GM23338 (cell line): ENCODE data around the gene FNDC3B. TPM values are rescaled to one million over a fixed set of nuclear protein-coding genes. Genes with fewer than 3 reads are reported as not detected.

ENCODE experiments used
- ATAC-seq: fragments of 200-7000 bp; cut with Tn5 transposase; 3 replicates; pipeline ENCODE4 v1.9.1; 2020
- DNase-seq: peaks from one replicate; pipeline ENCODE4 v3.0.0-alpha.2; 2015; ENCODE audit warnings: low spot score
- H2AFZ ChIP-seq: fragments of 200-600 bp; sonication (generic); 2 replicates; pipeline ENCODE4 v1.8.0; 2016; ENCODE audit warnings: antibody characterized with exemption, mild to moderate bottlenecking, moderate library complexity
- H3F3A ChIP-seq: fragments of 200-600 bp; sonication (generic); replicated peaks from 2 replicates; pipeline ENCODE4 v1.8.0; 2017; ENCODE audit warnings: antibody characterized with exemption, mixed run types, low read depth
- H3K27ac ChIP-seq: fragments of 200-600 bp; sonication (generic); 2 replicates; pipeline ENCODE4 v1.6.1; 2016; ENCODE audit warnings: low read depth
- H3K27me3 ChIP-seq: fragments of 200-600 bp; sonication (generic); 2 replicates; pipeline ENCODE4 v1.8.0; 2016; ENCODE audit warnings: mild to moderate bottlenecking, mixed run types, moderate library complexity; ENCODE audit not compliant: insufficient read depth
- H3K36me3 ChIP-seq: fragments of 200-600 bp; sonication (generic); 2 replicates; pipeline ENCODE4 v1.8.0; 2016; ENCODE audit warnings: mild to moderate bottlenecking; ENCODE audit not compliant: insufficient read depth
- H3K4me1 ChIP-seq: fragments of 200-600 bp; sonication (generic); 2 replicates; pipeline ENCODE4 v1.8.0; 2016; ENCODE audit warnings: mild to moderate bottlenecking, moderate library complexity; ENCODE audit not compliant: insufficient read depth
- H3K4me2 ChIP-seq: fragments of 200-600 bp; sonication (generic); 2 replicates; pipeline ENCODE4 v1.7.1; 2017; ENCODE audit warnings: mixed run types
- H3K4me3 ChIP-seq: fragments of 200-600 bp; sonication (generic); 2 replicates; pipeline ENCODE4 v1.6.1; 2016; ENCODE audit warnings: mixed run types
- H3K79me2 ChIP-seq: fragments of 200-600 bp; sonication (generic); replicated peaks from 2 replicates; pipeline ENCODE4 v1.8.0; 2017; ENCODE audit warnings: mild to moderate bottlenecking; ENCODE audit not compliant: insufficient read depth
- H3K9me2 ChIP-seq: fragments of 200-600 bp; sonication (generic); 2 replicates; pipeline ENCODE4 v1.8.0; 2017; ENCODE audit not compliant: insufficient read depth
- H4K20me1 ChIP-seq: fragments of 200-600 bp; sonication (generic); replicated peaks from 2 replicates; pipeline ENCODE4 v1.8.0; 2017; ENCODE audit warnings: mild to moderate bottlenecking; ENCODE audit not compliant: insufficient read depth
- H3K27ac Mint-ChIP-seq: 2 replicates; pipeline ENCODE4 v1.8.0; 2020; ENCODE audit warnings: inconsistent platforms, mild to moderate bottlenecking, moderate library complexity, mixed read lengths
- H3K27me3 Mint-ChIP-seq: 3 replicates; pipeline ENCODE4 v1.8.0; 2022; ENCODE audit warnings: low read depth, mild to moderate bottlenecking, moderate library complexity, mixed read lengths, inconsistent platforms; ENCODE audit not compliant: insufficient read depth, poor library complexity
- H3K36me3 Mint-ChIP-seq: 3 replicates; pipeline ENCODE4 v1.8.0; 2021; ENCODE audit warnings: low read depth, mild to moderate bottlenecking, inconsistent platforms, moderate library complexity, mixed read lengths
- H3K4me1 Mint-ChIP-seq: 3 replicates; pipeline ENCODE4 v1.8.0; 2020; ENCODE audit warnings: mild to moderate bottlenecking, inconsistent platforms, mixed read lengths
- H3K4me3 Mint-ChIP-seq: 3 replicates; pipeline ENCODE4 v1.8.0; 2021; ENCODE audit warnings: moderate library complexity, mild to moderate bottlenecking, inconsistent platforms, mixed read lengths
- H3K9me3 Mint-ChIP-seq: 3 replicates; pipeline ENCODE4 v1.8.0; 2020; ENCODE audit warnings: moderate library complexity, mild to moderate bottlenecking, inconsistent platforms, mixed read lengths
- CREB1 ChIP-seq: fragments of 250-450 bp; sonication (Bioruptor Pico); IDR thresholded peaks from 2 replicates; pipeline ENCODE4 v1.5.0; 2020; ENCODE audit warnings: low read depth, mild to moderate bottlenecking, moderate library complexity
- EZH2 ChIP-seq: fragments of 200-600 bp; sonication (generic); IDR thresholded peaks from one replicate; pipeline ENCODE4 v1.8.0; 2017; ENCODE audit warnings: antibody characterized with exemption, mild to moderate bottlenecking, low read depth; ENCODE audit not compliant: unreplicated experiment
- EZH2phosphoT487 ChIP-seq: fragments of 200-600 bp; sonication (generic); IDR thresholded peaks from one replicate; pipeline ENCODE4 v1.8.1; 2018; ENCODE audit warnings: antibody characterized with exemption; ENCODE audit not compliant: unreplicated experiment
- JUNB ChIP-seq: IDR thresholded peaks from one replicate; pipeline ENCODE4 v1.6.1; 2016; ENCODE audit warnings: antibody characterized with exemption; ENCODE audit not compliant: unreplicated experiment
- NANOG ChIP-seq: IDR thresholded peaks from 2 replicates; pipeline ENCODE4 v1.6.1; 2016; ENCODE audit warnings: antibody characterized with exemption, borderline replicate concordance
- POLR2AphosphoS5 ChIP-seq: IDR thresholded peaks from 2 replicates; pipeline ENCODE4 v1.6.1; 2016; ENCODE audit warnings: antibody characterized with exemption, low read depth
- STAT1 ChIP-seq: IDR thresholded peaks from one replicate; pipeline ENCODE4 v1.6.1; 2016; ENCODE audit warnings: antibody characterized with exemption; ENCODE audit not compliant: unreplicated experiment
- ZNF114 ChIP-seq: fragments of 250-450 bp; sonication (Bioruptor Pico); IDR thresholded peaks from 2 replicates; pipeline ENCODE4 v1.5.0; 2020; ENCODE audit warnings: mild to moderate bottlenecking, moderate library complexity
- ZNF331 ChIP-seq: fragments of 250-450 bp; sonication (Bioruptor Pico); IDR thresholded peaks from 2 replicates; pipeline ENCODE4 v1.5.0; 2020; ENCODE audit warnings: low read depth, mild to moderate bottlenecking, moderate library complexity
- polyA plus RNA-seq: library from polyadenylated mRNA; unstranded; fragments of >200 nt; fragmentation: Nextera tagmentation; extraction: Ambion mirVana; gene quantifications from 2 replicates; pipeline ENCODE4 v1.2.1, GENCODE V29; 2016
- total RNA-seq: library from RNA; depleted of rRNA; stranded (reverse); fragments of >200 nt; shearing (Covaris generic); gene quantifications from 2 replicates; pipeline ENCODE4 v1.2.3, GENCODE V29; 2014
- TF ChIP-seq, protein P1 (sequence below), 2 experiments: fragments of 200-600 bp in 1 of 2; sonication (generic) in 1 of 2; conservative IDR thresholded peaks; 2 replicates each; pipeline versions ENCODE4 v1.5.1 to v1.6.1; 2016 to 2017; ENCODE audit warnings: antibody characterized with exemption in 2 of 2, low read depth in 2 of 2, mild to moderate bottlenecking in 2 of 2, moderate library complexity in 1 of 2
- TF ChIP-seq, protein P2 (sequence below): fragments of 250-450 bp; sonication (Bioruptor Pico); IDR thresholded peaks from 2 replicates; pipeline ENCODE4 v1.5.0; 2020; ENCODE audit warnings: mild to moderate bottlenecking, moderate library complexity
- TF ChIP-seq, protein P3 (sequence below): IDR thresholded peaks from 2 replicates; pipeline ENCODE4 v1.6.1; 2016; ENCODE audit warnings: antibody characterized with exemption
- TF ChIP-seq, protein P4 (sequence below): IDR thresholded peaks from one replicate; pipeline ENCODE4 v1.6.1; 2018; ENCODE audit warnings: antibody characterized with exemption; ENCODE audit not compliant: unreplicated experiment

The FNDC3B gene
- total and polyA plus RNA-seq, 2 experiments from 2014 or later: 19.1 to 55.4 TPM

DNA sequence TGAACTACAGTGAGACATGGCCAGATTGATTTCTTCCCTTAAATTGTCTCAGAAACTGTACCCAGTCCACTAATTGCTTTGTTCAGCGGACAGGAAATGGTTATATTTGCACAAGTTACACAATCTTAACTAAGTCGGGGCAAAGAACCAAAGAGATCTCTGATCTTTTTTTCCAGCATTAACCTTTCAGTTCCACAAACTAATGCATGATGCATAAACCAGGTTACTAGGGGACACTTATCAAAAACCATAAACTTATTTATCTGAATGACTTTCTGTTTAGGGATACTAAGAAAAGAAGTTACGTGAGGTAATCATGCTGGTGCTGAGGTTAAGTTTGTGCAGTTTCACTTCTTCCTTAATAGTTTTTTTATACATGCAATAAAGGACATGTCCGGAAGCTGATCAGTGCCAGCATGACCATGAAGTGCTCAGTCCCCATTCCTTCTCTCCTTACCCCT is 22.4 kb downstream of the FNDC3B start:
- TF ChIP-seq, protein P1, sequence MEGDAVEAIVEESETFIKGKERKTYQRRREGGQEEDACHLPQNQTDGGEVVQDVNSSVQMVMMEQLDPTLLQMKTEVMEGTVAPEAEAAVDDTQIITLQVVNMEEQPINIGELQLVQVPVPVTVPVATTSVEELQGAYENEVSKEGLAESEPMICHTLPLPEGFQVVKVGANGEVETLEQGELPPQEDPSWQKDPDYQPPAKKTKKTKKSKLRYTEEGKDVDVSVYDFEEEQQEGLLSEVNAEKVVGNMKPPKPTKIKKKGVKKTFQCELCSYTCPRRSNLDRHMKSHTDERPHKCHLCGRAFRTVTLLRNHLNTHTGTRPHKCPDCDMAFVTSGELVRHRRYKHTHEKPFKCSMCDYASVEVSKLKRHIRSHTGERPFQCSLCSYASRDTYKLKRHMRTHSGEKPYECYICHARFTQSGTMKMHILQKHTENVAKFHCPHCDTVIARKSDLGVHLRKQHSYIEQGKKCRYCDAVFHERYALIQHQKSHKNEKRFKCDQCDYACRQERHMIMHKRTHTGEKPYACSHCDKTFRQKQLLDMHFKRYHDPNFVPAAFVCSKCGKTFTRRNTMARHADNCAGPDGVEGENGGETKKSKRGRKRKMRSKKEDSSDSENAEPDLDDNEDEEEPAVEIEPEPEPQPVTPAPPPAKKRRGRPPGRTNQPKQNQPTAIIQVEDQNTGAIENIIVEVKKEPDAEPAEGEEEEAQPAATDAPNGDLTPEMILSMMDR (conservative IDR thresholded peaks at IDR 0.05; ENCODE audit: low read depth in 2 of 2): no peak
- TF ChIP-seq NANOG (no peak), ZNF331 (CRISPR knock-in tag) (no peak), EZH2phosphoT487 (no peak), CREB1 (no peak), POLR2AphosphoS5 (no peak), JUNB (no peak), STAT1 (no peak), ZNF114 (CRISPR knock-in tag) (no peak), EZH2 (no peak)
- TF ChIP-seq, protein P2, sequence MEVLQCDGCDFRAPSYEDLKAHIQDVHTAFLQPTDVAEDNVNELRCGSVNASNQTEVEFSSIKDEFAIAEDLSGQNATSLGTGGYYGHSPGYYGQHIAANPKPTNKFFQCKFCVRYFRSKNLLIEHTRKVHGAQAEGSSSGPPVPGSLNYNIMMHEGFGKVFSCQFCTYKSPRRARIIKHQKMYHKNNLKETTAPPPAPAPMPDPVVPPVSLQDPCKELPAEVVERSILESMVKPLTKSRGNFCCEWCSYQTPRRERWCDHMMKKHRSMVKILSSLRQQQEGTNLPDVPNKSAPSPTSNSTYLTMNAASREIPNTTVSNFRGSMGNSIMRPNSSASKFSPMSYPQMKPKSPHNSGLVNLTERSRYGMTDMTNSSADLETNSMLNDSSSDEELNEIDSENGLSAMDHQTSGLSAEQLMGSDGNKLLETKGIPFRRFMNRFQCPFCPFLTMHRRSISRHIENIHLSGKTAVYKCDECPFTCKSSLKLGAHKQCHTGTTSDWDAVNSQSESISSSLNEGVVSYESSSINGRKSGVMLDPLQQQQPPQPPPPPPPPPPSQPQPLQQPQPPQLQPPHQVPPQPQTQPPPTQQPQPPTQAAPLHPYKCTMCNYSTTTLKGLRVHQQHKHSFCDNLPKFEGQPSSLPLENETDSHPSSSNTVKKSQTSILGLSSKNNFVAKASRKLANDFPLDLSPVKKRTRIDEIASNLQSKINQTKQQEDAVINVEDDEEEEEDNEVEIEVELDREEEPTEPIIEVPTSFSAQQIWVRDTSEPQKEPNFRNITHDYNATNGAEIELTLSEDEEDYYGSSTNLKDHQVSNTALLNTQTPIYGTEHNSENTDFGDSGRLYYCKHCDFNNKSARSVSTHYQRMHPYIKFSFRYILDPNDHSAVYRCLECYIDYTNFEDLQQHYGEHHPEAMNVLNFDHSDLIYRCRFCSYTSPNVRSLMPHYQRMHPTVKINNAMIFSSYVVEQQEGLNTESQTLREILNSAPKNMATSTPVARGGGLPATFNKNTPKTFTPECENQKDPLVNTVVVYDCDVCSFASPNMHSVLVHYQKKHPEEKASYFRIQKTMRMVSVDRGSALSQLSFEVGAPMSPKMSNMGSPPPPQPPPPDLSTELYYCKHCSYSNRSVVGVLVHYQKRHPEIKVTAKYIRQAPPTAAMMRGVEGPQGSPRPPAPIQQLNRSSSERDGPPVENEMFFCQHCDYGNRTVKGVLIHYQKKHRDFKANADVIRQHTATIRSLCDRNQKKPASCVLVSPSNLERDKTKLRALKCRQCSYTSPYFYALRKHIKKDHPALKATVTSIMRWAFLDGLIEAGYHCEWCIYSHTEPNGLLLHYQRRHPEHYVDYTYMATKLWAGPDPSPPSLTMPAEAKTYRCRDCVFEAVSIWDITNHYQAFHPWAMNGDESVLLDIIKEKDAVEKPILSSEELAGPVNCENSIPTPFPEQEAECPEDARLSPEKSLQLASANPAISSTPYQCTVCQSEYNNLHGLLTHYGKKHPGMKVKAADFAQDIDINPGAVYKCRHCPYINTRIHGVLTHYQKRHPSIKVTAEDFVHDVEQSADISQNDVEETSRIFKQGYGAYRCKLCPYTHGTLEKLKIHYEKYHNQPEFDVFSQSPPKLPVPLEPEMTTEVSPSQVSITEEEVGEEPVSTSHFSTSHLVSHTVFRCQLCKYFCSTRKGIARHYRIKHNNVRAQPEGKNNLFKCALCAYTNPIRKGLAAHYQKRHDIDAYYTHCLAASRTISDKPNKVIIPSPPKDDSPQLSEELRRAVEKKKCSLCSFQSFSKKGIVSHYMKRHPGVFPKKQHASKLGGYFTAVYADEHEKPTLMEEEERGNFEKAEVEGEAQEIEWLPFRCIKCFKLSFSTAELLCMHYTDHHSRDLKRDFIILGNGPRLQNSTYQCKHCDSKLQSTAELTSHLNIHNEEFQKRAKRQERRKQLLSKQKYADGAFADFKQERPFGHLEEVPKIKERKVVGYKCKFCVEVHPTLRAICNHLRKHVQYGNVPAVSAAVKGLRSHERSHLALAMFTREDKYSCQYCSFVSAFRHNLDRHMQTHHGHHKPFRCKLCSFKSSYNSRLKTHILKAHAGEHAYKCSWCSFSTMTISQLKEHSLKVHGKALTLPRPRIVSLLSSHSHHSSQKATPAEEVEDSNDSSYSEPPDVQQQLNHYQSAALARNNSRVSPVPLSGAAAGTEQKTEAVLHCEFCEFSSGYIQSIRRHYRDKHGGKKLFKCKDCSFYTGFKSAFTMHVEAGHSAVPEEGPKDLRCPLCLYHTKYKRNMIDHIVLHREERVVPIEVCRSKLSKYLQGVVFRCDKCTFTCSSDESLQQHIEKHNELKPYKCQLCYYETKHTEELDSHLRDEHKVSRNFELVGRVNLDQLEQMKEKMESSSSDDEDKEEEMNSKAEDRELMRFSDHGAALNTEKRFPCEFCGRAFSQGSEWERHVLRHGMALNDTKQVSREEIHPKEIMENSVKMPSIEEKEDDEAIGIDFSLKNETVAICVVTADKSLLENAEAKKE: no peak
- TF ChIP-seq, protein P3, sequence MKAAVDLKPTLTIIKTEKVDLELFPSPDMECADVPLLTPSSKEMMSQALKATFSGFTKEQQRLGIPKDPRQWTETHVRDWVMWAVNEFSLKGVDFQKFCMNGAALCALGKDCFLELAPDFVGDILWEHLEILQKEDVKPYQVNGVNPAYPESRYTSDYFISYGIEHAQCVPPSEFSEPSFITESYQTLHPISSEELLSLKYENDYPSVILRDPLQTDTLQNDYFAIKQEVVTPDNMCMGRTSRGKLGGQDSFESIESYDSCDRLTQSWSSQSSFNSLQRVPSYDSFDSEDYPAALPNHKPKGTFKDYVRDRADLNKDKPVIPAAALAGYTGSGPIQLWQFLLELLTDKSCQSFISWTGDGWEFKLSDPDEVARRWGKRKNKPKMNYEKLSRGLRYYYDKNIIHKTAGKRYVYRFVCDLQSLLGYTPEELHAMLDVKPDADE: no peak
- TF ChIP-seq, protein P4, sequence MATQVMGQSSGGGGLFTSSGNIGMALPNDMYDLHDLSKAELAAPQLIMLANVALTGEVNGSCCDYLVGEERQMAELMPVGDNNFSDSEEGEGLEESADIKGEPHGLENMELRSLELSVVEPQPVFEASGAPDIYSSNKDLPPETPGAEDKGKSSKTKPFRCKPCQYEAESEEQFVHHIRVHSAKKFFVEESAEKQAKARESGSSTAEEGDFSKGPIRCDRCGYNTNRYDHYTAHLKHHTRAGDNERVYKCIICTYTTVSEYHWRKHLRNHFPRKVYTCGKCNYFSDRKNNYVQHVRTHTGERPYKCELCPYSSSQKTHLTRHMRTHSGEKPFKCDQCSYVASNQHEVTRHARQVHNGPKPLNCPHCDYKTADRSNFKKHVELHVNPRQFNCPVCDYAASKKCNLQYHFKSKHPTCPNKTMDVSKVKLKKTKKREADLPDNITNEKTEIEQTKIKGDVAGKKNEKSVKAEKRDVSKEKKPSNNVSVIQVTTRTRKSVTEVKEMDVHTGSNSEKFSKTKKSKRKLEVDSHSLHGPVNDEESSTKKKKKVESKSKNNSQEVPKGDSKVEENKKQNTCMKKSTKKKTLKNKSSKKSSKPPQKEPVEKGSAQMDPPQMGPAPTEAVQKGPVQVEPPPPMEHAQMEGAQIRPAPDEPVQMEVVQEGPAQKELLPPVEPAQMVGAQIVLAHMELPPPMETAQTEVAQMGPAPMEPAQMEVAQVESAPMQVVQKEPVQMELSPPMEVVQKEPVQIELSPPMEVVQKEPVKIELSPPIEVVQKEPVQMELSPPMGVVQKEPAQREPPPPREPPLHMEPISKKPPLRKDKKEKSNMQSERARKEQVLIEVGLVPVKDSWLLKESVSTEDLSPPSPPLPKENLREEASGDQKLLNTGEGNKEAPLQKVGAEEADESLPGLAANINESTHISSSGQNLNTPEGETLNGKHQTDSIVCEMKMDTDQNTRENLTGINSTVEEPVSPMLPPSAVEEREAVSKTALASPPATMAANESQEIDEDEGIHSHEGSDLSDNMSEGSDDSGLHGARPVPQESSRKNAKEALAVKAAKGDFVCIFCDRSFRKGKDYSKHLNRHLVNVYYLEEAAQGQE: no peak

More for the DNA sequence above, 22.4 kb downstream of the FNDC3B start:
- peaks cover 28% of the 10 kb centered on the region for H3K4me1 ChIP-seq
- peaks cover 40% of the 10 kb centered on the region for H4K20me1 ChIP-seq
- Mint-ChIP-seq H3K27ac (no peak overlapping the region), H3K4me1 (peaks cover 36% of the 10 kb centered on the region), H3K36me3 (peaks cover 20% of the 10 kb centered on the region; the same call in 2 of the 3 replicates), H3K27me3 (no peaks in the 10 kb centered on the region), H3K9me3 (peaks cover 2% of the 10 kb centered on the region; the same call in 1 of the 3 replicates), H3K4me3 (no peak overlapping the region)
- H3K27ac ChIP-seq: no peak overlapping the region
- no peaks in the 10 kb centered on the region for H3K27me3 ChIP-seq
- ATAC-seq (no peak), DNase-seq (no peak)
- no peaks in the 10 kb centered on the region for H3K36me3 ChIP-seq
- H3K4me3 ChIP-seq: no peak overlapping the region
- H3K79me2 ChIP-seq: peaks cover 99% of the 10 kb centered on the region
- no peak overlapping the region for H3K4me2 ChIP-seq
- H3K9me2 ChIP-seq: no peaks in the 10 kb centered on the region
- H2AFZ ChIP-seq: no peak overlapping the region
- no peaks in the 10 kb centered on the region for H3F3A ChIP-seq
